ENCODE data around the gene KTN1.

DNA sequence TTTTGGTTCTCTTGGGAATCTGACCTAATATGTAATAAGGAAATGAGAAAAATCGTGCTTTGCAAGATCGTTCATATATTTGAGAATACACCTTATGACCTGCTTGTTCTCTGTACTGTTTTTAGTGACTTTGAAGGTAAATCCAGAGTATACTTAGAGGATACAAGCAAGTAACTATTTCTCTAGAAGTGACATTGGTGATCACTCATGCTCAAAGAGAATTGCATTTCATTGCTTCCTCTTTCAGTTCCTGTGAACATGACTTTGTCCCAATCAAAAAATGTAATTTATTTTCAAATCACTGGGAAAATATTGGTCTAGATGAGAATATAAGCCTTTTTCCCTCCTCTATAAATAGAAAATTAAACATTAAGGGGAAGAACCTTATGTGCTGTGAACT is 2.7 kb downstream of the KTN1 start:
- TF ChIP-seq, protein P1, sequence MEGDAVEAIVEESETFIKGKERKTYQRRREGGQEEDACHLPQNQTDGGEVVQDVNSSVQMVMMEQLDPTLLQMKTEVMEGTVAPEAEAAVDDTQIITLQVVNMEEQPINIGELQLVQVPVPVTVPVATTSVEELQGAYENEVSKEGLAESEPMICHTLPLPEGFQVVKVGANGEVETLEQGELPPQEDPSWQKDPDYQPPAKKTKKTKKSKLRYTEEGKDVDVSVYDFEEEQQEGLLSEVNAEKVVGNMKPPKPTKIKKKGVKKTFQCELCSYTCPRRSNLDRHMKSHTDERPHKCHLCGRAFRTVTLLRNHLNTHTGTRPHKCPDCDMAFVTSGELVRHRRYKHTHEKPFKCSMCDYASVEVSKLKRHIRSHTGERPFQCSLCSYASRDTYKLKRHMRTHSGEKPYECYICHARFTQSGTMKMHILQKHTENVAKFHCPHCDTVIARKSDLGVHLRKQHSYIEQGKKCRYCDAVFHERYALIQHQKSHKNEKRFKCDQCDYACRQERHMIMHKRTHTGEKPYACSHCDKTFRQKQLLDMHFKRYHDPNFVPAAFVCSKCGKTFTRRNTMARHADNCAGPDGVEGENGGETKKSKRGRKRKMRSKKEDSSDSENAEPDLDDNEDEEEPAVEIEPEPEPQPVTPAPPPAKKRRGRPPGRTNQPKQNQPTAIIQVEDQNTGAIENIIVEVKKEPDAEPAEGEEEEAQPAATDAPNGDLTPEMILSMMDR (IDR thresholded peaks at IDR 0.05; ENCODE audit: insufficient read depth, low read depth, low read length) = no peak
- TF ChIP-seq EZH2 (IDR thresholded peaks at IDR 0.05; ENCODE audit: insufficient read depth, low read length) = no peak
